ENCODE measurements around the gene TRIM59.

TRIM59 gene

DNA sequence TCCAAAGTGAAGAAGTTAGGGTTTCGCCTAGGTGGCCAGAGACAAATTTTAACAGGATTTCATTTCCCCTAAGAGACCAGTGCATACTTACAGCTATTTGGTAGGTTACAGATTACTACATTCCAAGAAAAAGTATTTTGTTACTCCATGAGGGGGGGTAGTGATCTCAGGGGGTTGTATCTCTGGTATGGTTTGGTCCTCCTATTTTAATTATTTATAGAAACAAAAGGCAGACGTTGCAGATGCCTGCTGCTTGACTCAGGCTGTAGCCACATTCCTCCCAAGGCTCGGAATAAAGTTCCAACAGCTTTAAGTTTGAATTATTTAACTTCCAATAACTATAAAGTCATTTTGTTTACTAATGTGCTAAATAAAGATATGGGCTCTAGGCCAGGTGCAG is 1.3 kb upstream of the TRIM59 start:
- H3K4me3 ChIP-seq (replicated peaks; ENCODE audit: low read depth, low read length): no peak overlapping the region
- TF ChIP-seq, protein P1, sequence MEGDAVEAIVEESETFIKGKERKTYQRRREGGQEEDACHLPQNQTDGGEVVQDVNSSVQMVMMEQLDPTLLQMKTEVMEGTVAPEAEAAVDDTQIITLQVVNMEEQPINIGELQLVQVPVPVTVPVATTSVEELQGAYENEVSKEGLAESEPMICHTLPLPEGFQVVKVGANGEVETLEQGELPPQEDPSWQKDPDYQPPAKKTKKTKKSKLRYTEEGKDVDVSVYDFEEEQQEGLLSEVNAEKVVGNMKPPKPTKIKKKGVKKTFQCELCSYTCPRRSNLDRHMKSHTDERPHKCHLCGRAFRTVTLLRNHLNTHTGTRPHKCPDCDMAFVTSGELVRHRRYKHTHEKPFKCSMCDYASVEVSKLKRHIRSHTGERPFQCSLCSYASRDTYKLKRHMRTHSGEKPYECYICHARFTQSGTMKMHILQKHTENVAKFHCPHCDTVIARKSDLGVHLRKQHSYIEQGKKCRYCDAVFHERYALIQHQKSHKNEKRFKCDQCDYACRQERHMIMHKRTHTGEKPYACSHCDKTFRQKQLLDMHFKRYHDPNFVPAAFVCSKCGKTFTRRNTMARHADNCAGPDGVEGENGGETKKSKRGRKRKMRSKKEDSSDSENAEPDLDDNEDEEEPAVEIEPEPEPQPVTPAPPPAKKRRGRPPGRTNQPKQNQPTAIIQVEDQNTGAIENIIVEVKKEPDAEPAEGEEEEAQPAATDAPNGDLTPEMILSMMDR (IDR thresholded peaks at IDR 0.05; ENCODE audit: low read length, missing control alignments): no peak
- DNase-seq (ENCODE audit: low read depth): peak; percentile 72

DNA sequence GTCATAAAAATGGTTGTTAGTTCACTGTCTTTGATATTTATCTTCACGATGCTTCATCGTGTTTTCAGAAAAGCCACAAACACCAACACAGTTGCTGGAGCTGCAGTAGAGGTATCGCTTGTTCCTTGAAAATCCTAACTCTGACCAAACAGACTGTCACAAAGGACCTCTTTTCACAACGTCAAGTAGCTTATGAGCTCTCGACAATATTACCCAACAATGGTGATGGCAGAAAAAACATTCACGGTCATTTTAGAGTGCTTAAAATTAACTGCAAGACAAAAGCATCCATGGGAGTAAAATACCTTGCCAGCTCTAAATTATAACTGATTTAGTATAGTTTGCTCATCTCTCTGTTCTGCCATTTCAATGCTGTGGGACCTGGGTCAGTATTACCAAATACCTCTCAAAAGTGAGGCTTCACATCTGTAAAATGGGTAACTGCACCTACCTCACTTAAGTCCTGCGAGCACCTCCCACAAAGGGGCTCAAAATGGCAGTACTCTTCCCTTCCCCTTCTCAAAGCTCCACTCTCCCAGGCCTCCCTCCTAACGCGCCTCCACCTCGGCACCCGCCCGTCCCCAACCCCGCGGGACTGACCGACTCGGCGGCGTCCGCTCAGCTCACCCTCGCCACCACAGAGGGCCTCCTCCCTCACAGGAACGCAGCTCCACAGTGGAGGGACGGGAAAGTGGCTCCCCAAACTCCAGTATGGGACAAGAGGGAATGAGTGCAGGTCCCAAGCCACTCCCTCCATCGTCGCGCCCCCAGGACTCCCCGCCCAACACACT is 546 bp downstream of the TRIM59 start:
- TF ChIP-seq, protein P1 (IDR thresholded peaks at IDR 0.05; ENCODE audit: low read length, missing control alignments): no peak
- peak overlapping the region; percentile 73 for H3K4me3 ChIP-seq (replicated peaks; ENCODE audit: low read depth, low read length)
- DNase-seq (ENCODE audit: low read depth): peak; percentile 63

GRCh38 chr3:160447544-160447943 is 2.0 kb downstream of the TRIM59 start:
- peak; percentile 40 for DNase-seq (ENCODE audit: low read depth)
- peak overlapping the region; percentile 73 for H3K4me3 ChIP-seq (replicated peaks; ENCODE audit: low read depth, low read length)
- TF ChIP-seq, protein P1 (IDR thresholded peaks at IDR 0.05; ENCODE audit: low read length, missing control alignments): no peak

GRCh38 chr3:160446522-160447056 is 3.0 kb downstream of the TRIM59 start:
- no peak overlapping the region for H3K4me3 ChIP-seq (replicated peaks; ENCODE audit: low read depth, low read length)
- TF ChIP-seq, protein P1 (IDR thresholded peaks at IDR 0.05; ENCODE audit: low read length, missing control alignments): no peak
- no peak for DNase-seq (ENCODE audit: low read depth)

- no peak for DNase-seq (ENCODE audit: low read depth)
- TF ChIP-seq, protein P1 (IDR thresholded peaks at IDR 0.05; ENCODE audit: low read length, missing control alignments): no peak
- H3K4me3 ChIP-seq (replicated peaks; ENCODE audit: low read depth, low read length): no peak overlapping the region
Measured at GRCh38 chr3:160445854-160446253, 3.7 kb downstream of the TRIM59 start.

DNA sequence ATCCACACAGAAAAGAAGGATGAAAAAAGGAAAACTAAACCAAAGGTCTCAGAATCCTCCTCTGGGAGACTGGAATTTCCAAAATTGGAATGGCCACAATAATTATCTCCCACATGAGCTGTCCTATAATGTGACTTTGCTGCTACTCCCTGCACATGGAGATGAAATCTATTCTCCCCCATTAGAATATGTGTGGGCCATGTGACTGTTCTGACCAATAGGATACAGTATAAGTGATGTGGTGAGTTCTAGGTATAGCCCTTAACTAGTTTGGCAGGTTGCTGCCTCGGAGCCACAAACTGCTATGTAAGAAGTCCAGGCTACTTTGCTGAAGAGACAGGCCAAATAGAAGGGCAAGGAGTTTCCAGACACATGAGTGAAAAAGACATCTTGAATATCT is 5.2 kb downstream of the TRIM59 start:
- no peak overlapping the region for H3K4me3 ChIP-seq (replicated peaks; ENCODE audit: low read depth, low read length)
- no peak for DNase-seq (ENCODE audit: low read depth)
- TF ChIP-seq, protein P1 (IDR thresholded peaks at IDR 0.05; ENCODE audit: low read length, missing control alignments): no peak
